Body of pancreas (tissue), 4 donors: ENCODE measurements around the gene PACSIN2. TPM values are rescaled to one million over a fixed set of nuclear protein-coding genes. Genes with fewer than 3 reads are reported as not detected.

Source experiments
- ATAC-seq: fragments of 150-250 bp; one replicate; pipeline ENCODE4 v1.9.1; 2016
- DNase-seq, 4 donors: peaks; one replicate each; pipeline ENCODE4 v3.0.0-alpha.2; 2019
- H3K27ac ChIP-seq, 4 donors: fragments of 200-600 bp; sonication (generic); 1 replicate in 3 of 4; 2 replicates in 1 of 4; pipeline versions ENCODE4 v1.5.1 to v1.6.1; 2016 to 2019; ENCODE audit warnings: mild to moderate bottlenecking in 1 of 4, mixed read lengths in 1 of 4, moderate library complexity in 1 of 4
- H3K27me3 ChIP-seq, 2 donors: fragments of 200-600 bp; sonication (generic); one replicate each; pipeline ENCODE4 v1.6.0; 2016; ENCODE audit warnings: mild to moderate bottlenecking in 1 of 2
- H3K36me3 ChIP-seq, 2 donors: fragments of 200-600 bp; sonication (generic); replicated peaks in 1 of 2; 2 replicates each; pipeline ENCODE4 v1.5.1; 2016; ENCODE audit warnings: low read depth in 2 of 2; ENCODE audit not compliant: insufficient read depth in 1 of 2
- H3K4me1 ChIP-seq: fragments of 200-600 bp; sonication (generic); one replicate; pipeline ENCODE4 v1.6.0; 2016
- H3K4me3 ChIP-seq, 2 donors: fragments of 200-600 bp; sonication (generic); 1 replicate in 1 of 2; 2 replicates in 1 of 2; pipeline ENCODE4 v1.5.1; 2016 to 2019
- H3K9me3 ChIP-seq, 3 donors: fragments of 200-600 bp; sonication (generic); 1 replicate in 2 of 3; 2 replicates in 1 of 3; pipeline ENCODE4 v1.5.1; 2016
- CTCF ChIP-seq, 7 experiments: fragments of 450-650 bp in 4 of 7; fragments of 200-600 bp in 3 of 7; sonication (generic) in 3 of 7; IDR thresholded peaks; one replicate each; pipeline ENCODE4 v1.5.1; 2016 to 2019; ENCODE audit warnings: antibody characterized with exemption in 7 of 7
- POLR2A ChIP-seq, 3 donors: fragments of 450-650 bp; IDR thresholded peaks; one replicate each; pipeline ENCODE4 v1.6.1; 2016; ENCODE audit warnings: antibody characterized with exemption in 3 of 3, mild to moderate bottlenecking in 2 of 3
- WGBS, 2 donors: methylation state at CpG; one replicate each; pipeline ENCODE4 v1.1.5; 2017; 5-methylcytosine and 5-hydroxymethylcytosine counted together
- intact Hi-C: fragments of 100-400 bp; cut with DNase I; formaldehyde crosslinking; loops from one replicate; pipeline ENCODE4 v1.15.1; 2023
- total RNA-seq, 2 donors: library from RNA; depleted of rRNA; stranded (reverse); fragments of >200 nt; gene quantifications; one replicate each; pipeline ENCODE4 v1.1.0, GENCODE V29; 2016

Gene PACSIN2
- total RNA-seq, 2 donors from 2014 or later = 117 to 118 TPM

GRCh38 chr22:42892571-42893316 lies 122.2 kb downstream of the PACSIN2 start:
- Histone ChIP-seq H3K9me3 (no peaks in the 10 kb centered on the region), H3K4me3 (no peak overlapping the region), H3K36me3 (peaks cover 0 to 2% of the 10 kb centered on the region in 2 donors), H3K27me3 (no peaks in the 10 kb centered on the region), H3K27ac (peak overlapping the region; percentile 94 to 99 (median 96)), H3K4me1 (peaks cover 96% of the 10 kb centered on the region)
- ATAC-seq (peak; percentile 83), DNase-seq (peak; percentile 80 to 93 (median 91))
- TF ChIP-seq CTCF (IDR thresholded peaks at IDR 0.05) = no peak
- peak; percentile 32 to 70 (median 70) for TF ChIP-seq POLR2A (IDR thresholded peaks at IDR 0.05)
- intact Hi-C loops = no loop called here
- WGBS, 2 donors = 12 to 24% methylated on average over 8 to 10 of the region's 10 CpGs

- 20 to 31% methylated on average over 9 of the region's 9 CpGs for WGBS, 2 donors
- intact Hi-C loops = no loop called here
- Histone ChIP-seq H3K27ac (peak overlapping the region; percentile 94 to 99 (median 96)), H3K4me3 (no peak overlapping the region), H3K4me1 (peaks cover 96% of the 10 kb centered on the region), H3K27me3 (no peaks in the 10 kb centered on the region), H3K9me3 (no peaks in the 10 kb centered on the region), H3K36me3 (peaks cover 0 to 2% of the 10 kb centered on the region in 2 donors)
- ATAC-seq (no peak), DNase-seq (no peak)
- TF ChIP-seq POLR2A (IDR thresholded peaks at IDR 0.05) (no peak), CTCF (IDR thresholded peaks at IDR 0.05) (no peak)
Measured at GRCh38 chr22:42892156-42892555, 122.8 kb downstream of the PACSIN2 start.

GRCh38 chr22:42891696-42892095 lies 123.3 kb downstream of the PACSIN2 start:
- no peak for ATAC-seq
- H3K27ac ChIP-seq = peak overlapping the region; percentile 94 to 99 (median 96)
- intact Hi-C loops = no loop called here

GRCh38 chr22:42891008-42891407 lies 123.9 kb downstream of the PACSIN2 start:
- Histone ChIP-seq H3K4me1 (peaks cover 99% of the 10 kb centered on the region), H3K27ac (peak overlapping the region; percentile 94 to 99 (median 96))
- intact Hi-C loops = no loop called here

More at GRCh38 chr22:42891696-42892095, 123.3 kb downstream of the PACSIN2 start:
- no peak for TF ChIP-seq POLR2A (IDR thresholded peaks at IDR 0.05)
- TF ChIP-seq CTCF (IDR thresholded peaks at IDR 0.05) = no peak
- Histone ChIP-seq H3K4me1 (peaks cover 99% of the 10 kb centered on the region), H3K9me3 (no peaks in the 10 kb centered on the region), H3K36me3 (peaks cover 0 to 2% of the 10 kb centered on the region in 2 donors), H3K27me3 (no peaks in the 10 kb centered on the region), H3K4me3 (no peak overlapping the region)
- WGBS, 2 donors = 67 to 69% methylated on average over 3 of the region's 3 CpGs
- peak in 2 of 4 donors; percentile 55 to 57 for DNase-seq

More at GRCh38 chr22:42891008-42891407, 123.9 kb downstream of the PACSIN2 start:
- TF ChIP-seq POLR2A (IDR thresholded peaks at IDR 0.05) (no peak), CTCF (IDR thresholded peaks at IDR 0.05) (no peak)
- no peaks in the 10 kb centered on the region for H3K27me3 ChIP-seq
- H3K9me3 ChIP-seq = no peaks in the 10 kb centered on the region
- peaks cover 0 to 2% of the 10 kb centered on the region in 2 donors for H3K36me3 ChIP-seq
- no peak for DNase-seq
- no peak for ATAC-seq
- H3K4me3 ChIP-seq = no peak overlapping the region
- WGBS, 2 donors = 81 to 86% methylated on average over 12 to 13 of the region's 13 CpGs
